Astrocyte of the cerebellum (primary cell): ENCODE data around the gene WDR72.

ENCODE experiments used
- DNase-seq: peaks from one replicate; pipeline ENCODE4 v3.0.0-alpha.2; 2011; ENCODE audit warnings: low read depth
- H3K4me3 ChIP-seq: 2 replicates; pipeline ENCODE4 v1.5.1; 2011; ENCODE audit warnings: mild to moderate bottlenecking, low read depth, low read length, moderate library complexity
- in situ Hi-C: cut with HindIII; loops from 2 replicates; pipeline ENCODE4 v1.10.0; 2017; ENCODE audit warnings: low sequenced_read_pairs
- TF ChIP-seq, protein P1 (sequence below): IDR thresholded peaks from 2 replicates; pipeline ENCODE4 v1.5.1; 2012; ENCODE audit warnings: low read length, low read depth, moderate library complexity, mild to moderate bottlenecking; ENCODE audit errors: missing control alignments

The WDR72 gene

DNA sequence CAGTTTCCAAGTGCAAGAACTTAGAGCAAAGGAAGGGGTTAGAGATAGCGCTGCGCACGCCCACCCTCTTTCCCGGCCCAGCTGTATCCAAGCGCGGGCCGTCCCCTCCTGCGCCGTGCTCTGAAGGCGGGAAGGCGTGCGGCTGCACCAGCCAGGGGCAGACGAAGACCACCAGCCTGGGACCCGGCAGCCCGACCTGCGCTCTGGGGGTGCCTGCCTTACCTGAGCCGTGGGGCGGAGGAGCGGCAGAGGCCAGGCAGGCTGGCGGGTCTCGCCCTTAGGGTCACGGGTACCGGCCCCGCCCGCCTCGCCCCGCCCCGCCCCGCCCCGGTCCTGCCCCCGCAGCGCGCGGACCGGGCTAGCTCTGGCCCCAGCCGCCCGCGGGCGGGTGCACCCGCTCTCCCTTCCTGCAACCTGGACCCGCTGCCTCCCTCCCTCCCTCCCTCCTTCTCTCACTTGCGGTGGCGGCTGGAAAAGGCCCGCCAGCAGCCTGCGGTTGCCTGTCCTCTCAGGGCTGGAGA is at the start of gene WDR72:
TSS of gene WDR72 (minus strand) at position 253 of the 521 bp plus-strand sequence. CDS start 26,514 bp downstream, outside the sequence.
- H3K4me3 ChIP-seq, result peak within 1 kb of the TSS; percentile 29
- TF ChIP-seq, protein P1, sequence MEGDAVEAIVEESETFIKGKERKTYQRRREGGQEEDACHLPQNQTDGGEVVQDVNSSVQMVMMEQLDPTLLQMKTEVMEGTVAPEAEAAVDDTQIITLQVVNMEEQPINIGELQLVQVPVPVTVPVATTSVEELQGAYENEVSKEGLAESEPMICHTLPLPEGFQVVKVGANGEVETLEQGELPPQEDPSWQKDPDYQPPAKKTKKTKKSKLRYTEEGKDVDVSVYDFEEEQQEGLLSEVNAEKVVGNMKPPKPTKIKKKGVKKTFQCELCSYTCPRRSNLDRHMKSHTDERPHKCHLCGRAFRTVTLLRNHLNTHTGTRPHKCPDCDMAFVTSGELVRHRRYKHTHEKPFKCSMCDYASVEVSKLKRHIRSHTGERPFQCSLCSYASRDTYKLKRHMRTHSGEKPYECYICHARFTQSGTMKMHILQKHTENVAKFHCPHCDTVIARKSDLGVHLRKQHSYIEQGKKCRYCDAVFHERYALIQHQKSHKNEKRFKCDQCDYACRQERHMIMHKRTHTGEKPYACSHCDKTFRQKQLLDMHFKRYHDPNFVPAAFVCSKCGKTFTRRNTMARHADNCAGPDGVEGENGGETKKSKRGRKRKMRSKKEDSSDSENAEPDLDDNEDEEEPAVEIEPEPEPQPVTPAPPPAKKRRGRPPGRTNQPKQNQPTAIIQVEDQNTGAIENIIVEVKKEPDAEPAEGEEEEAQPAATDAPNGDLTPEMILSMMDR, result no peak
- DNase-seq, result no peak
- in situ Hi-C loops, result no loop called here

DNA sequence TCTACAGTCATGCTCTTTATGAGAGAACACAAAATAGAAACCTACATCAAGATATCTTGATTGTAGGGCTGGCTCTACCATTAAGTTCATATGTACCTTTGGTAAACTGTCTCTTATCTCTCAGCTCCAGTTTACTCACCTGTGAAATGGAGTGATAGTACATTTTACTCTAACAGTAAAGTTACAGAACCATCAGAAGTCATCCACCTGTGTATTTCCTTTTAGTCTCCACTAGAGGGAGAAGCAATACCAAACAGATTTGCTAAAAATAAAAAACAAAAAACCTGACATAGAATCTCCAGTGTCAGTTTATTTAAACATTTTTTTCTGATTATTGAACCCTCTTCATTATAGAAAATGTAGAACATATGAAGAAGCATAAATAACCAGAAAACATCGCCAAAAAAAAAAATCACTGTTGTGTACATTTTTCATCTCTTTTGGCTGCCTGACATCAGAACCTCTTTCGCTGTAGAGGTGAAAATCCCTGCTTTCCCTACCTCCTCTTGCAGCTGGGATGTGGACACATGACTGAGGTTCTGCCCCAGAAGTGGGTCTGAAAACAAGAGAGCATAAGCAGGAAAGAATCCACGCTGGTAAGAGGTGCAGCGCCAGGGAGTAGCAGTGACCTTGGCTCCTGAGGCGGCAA is 48.7 kb upstream of the WDR72 start:
- DNase-seq, result no peak
- TF ChIP-seq, protein P1, result peak; percentile 42
- no peak overlapping the region for H3K4me3 ChIP-seq
- in situ Hi-C loops, result no loop called here

DNA sequence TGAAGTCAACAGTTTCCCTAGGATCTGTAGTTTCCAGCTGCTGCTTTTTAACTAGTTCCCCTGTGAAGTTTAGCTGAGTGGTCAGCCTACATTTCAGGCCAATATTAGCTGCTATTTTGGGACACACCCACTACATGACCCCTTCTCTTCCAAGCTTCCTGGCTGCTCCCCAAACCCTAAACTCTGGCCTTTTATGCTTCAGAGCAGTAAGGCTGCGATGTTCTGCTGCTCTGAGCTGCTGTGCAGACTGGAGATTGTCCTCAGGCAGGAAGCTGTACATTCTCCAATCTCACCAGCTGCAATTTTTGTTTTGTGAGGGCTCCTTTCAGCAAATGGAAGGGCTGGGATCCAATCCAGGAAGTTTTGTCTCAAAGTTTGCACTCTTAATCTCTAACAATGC is 48.0 kb upstream of the WDR72 start:
- no peak for DNase-seq
- in situ Hi-C loops, result no loop called here
- H3K4me3 ChIP-seq, result no peak overlapping the region
- TF ChIP-seq, protein P1, result no peak

DNA sequence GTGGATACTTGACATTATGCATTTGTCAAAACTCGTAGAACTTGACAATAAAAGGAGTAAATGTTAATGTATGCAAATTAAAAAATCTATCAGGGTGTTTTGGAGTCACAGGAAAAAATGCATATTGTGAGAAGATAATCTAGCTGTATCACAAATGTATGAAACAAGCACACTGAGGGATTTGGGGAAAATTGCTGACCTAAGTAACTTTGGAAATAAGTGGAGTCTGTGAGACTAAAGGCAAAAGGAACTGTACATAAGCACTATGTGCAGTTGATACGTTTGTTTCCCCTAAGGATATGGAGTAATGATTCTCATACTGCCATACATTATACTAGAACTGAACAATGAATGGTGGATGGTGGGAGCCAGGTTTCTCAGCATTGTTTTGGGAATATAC is 43.2 kb upstream of the WDR72 start:
- in situ Hi-C loops, result no loop called here
- DNase-seq, result no peak
- TF ChIP-seq, protein P1, result no peak
- H3K4me3 ChIP-seq, result no peak overlapping the region

DNA sequence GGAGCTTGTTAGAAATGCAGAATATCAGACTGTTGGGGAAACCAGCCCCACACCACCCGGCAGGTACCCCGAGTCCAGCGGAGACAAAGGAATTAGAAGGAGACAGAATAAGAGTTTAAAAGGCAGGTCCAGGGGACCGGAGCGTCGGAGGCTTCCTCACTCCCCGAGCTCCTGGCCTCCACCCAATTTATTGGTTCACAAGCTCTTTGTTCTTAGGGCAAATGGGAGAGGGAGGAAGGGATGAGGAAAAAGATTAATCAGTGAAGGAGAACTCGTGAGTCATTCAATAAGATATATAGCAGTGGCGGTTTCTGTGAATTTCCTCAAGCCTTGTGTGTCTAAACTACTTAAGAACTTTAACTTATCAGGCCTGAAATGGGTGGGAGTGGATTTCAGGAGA is 32.1 kb upstream of the WDR72 start:
- TF ChIP-seq, protein P1, result no peak
- no peak for DNase-seq
- in situ Hi-C loops, result no loop called here
- H3K4me3 ChIP-seq, result no peak overlapping the region

DNA sequence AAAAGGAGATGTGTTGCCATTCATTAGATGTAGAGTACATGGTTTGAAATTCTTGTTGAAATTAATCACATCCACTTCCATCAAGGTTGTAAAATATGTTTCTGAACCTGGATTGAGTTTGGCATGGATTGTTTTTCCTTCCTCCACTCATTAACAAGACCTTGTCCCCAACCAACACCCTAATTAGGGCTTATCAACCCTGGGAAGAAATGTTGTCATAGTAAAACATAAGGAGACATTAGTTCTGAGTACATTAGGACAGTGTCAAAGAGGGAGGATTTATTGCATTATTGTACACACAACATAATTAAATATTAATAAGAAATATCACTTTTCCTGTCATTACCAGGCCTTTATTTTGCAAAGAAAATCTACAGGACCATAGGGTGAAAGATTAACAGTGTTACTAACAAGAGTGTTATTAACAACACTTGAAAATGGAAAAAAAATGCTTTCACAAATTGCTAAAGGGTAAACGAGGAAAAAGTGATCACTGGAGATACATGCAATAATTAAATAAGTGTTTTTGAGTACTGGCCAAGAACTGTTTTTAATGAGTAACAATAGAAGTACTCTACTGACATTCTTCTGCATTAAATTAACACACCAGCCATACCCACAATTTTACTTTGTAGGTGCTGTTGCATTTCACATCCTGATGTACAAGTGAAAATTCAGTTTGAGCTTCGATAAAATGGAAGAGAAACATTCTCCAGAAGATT is 30.4 kb upstream of the WDR72 start:
- TF ChIP-seq, protein P1, result no peak
- in situ Hi-C loops, result no loop called here
- no peak overlapping the region for H3K4me3 ChIP-seq
- no peak for DNase-seq
